Motor neuron (in vitro differentiated cells): ENCODE measurements around the gene HPCAL1. TPM values are rescaled to one million over a fixed set of nuclear protein-coding genes. Genes with fewer than 3 reads are reported as not detected.
"Not testable (repeated sequence)": the region's sequence is repeated elsewhere in the genome, so short reads cannot be mapped to it uniquely, and the experiment has no call there.

ENCODE experiments used
- ATAC-seq, 8 experiments: fragments of 200-7000 bp; cut with Tn5 transposase; replicated peaks in 6 of 8; 2 replicates each; pipeline ENCODE4 v1.8.0; 2021; ENCODE audit warnings: mild to moderate bottlenecking in 8 of 8, moderate library complexity in 8 of 8
- H3K27ac ChIP-seq, 2 donors: fragments of 250-450 bp; sonication (Bioruptor Pico); 2 replicates each; pipeline ENCODE4 v1.9.0; 2021; ENCODE audit warnings: antibody characterized with exemption in 2 of 2, mild to moderate bottlenecking in 2 of 2, moderate library complexity in 1 of 2
- H3K4me1 ChIP-seq, 2 donors: fragments of 250-450 bp; sonication (Bioruptor Pico); replicated peaks in 1 of 2; 2 replicates each; pipeline ENCODE4 v1.6.1; 2021; ENCODE audit warnings: antibody characterized with exemption in 2 of 2, mild to moderate bottlenecking in 2 of 2, moderate library complexity in 1 of 2
- H3K4me3 ChIP-seq, 5 donors: fragments of 250-450 bp; sonication (Bioruptor Pico); 2 replicates each; pipeline ENCODE4 v1.9.0; 2021; ENCODE audit warnings: antibody characterized with exemption in 5 of 5, mild to moderate bottlenecking in 5 of 5, moderate library complexity in 4 of 5
- WGBS, 10 experiments: fragments of 450-650 bp; shearing (Covaris generic); methylation state at CpG; one replicate each; pipeline ENCODE4 v1.0.0; 2022; 5-methylcytosine and 5-hydroxymethylcytosine counted together
- in situ Hi-C, 9 experiments: fragments of 400-800 bp; cut with MboI; loops; one replicate each; pipeline ENCODE4 v1.15.0; 2021; ENCODE audit warnings: low sequenced_read_pairs in 9 of 9, low pct_unique_long_range_greater_than_20kb in 2 of 9; ENCODE audit not compliant: unreplicated experiment in 9 of 9
- total RNA-seq, 8 experiments: library from RNA; unstranded; fragments of 300-600 nt; gene quantifications; 2 replicates each; pipeline versions ENCODE4 v1.2.3 to v1.2.4, GENCODE V29; 2022

HPCAL1 gene
- total RNA-seq, 8 experiments from 2014 or later, result 19.0 to 43.2 (median 24.9) TPM

DNA sequence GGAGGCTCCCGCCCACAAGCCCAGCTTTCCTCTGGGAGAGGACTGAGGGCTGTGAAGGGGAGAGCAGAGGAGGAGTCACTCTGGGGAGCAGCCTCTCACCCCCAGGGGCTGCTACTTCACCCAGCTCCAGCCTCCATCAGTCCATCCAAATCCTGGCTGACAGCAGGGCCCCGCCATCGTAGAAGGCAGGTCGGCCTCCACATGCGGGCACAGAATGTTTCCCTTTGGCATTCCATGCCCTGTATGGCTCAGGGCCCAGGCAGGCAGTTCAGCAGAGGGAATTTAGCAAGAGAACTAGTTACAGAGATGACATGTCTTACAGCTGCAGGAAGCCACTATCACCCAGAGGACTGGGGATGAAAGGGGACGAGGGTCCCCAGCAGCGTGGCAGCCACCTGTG, 151.8 kb downstream of the HPCAL1 start:
- H3K4me3 ChIP-seq, result no peak overlapping the region
- H3K27ac ChIP-seq, result no peak overlapping the region
- 86 to 100% (median 100%) methylated on average over 2 to 4 of the region's 7 CpGs; no CpG with 5 or more reads in 7 of the 10 experiments for WGBS, 10 experiments
- H3K4me1 ChIP-seq, result peaks cover 18 to 23% of the 10 kb centered on the region in 2 donors
- in situ Hi-C loops, result loop anchor here in 4 of 9 experiments (25.0 kb wide), 2 partner anchors 183 to 208 kb away; no protein-coding TSS in a partner anchor
- ATAC-seq, result peak in 2 of 8 experiments; percentile 17 to 22

DNA sequence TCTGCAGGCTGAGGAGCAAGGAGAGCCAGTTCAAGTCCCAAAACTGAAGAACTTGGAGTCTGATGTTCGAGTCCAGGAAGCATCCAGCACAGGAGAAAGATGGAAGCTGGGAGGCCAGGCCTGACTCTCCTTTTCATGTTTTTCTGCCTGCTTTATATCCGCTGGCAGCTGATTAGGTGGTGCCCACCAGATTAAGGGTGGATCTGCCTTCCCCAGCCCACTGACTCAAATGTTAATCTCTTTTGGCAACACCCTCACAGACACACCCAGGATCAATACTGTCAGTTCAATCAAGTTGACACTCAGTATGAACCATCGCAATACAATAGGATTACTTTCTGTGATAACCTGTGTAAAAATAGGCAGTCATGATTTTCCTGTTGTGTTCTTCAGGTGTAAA, 154.5 kb downstream of the HPCAL1 start:
- peaks cover 7 to 13% of the 10 kb centered on the region in 2 donors for H3K4me1 ChIP-seq
- ATAC-seq, H3K27ac ChIP-seq, H3K4me3 ChIP-seq: not testable (repeated sequence)
- WGBS, 10 experiments, result 60 to 100% (median 83%) methylated on average over 1 to 3 of the region's 3 CpGs; no CpG with 5 or more reads in 2 of the 10 experiments
- in situ Hi-C loops, result loop anchor here in 4 of 9 experiments (25.0 kb wide), 2 partner anchors 180 to 205 kb away; no protein-coding TSS in a partner anchor

DNA sequence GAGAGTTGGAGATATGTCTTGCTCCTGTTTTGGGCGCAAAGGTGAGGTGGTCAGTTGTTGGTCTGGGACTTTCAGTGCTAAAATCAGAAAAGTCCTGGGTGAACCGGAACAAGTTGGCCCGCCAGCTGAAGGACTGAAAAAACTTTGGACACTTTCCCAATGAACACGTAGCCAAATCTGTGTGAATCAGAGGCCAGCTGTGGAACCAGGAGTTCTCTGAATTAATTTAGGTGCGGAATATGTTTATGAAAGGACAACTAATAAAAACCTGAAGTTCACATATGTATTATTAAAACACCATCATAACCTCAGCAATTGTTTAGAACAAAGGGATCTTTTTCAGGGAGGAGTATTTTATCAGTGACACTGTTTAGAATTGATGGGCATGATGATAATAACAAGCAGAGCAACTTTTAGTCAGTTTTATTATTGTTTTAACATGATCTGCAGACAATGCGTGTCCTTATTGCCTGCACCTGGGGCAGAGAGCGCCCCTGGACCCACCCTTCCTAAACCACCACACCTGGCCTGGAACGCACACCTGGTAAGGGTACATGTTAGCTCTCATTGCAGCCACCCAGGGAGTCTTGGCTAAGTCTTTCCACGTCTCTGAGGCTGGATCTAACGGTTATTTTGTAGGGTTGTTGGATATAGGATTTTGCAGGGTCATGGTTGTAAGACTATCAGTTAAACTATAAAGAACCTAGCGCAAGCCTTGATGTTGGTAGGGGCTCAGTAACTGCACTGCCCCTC, 155.3 kb downstream of the HPCAL1 start:
- Histone ChIP-seq H3K4me3 (no peak overlapping the region), H3K27ac (no peak overlapping the region), H3K4me1 (peaks cover 7 to 13% of the 10 kb centered on the region in 2 donors)
- 39 to 100% (median 85%) methylated on average over 3 to 9 of the region's 11 CpGs; no CpG with 5 or more reads in 3 of the 10 experiments for WGBS, 10 experiments
- in situ Hi-C loops, result loop anchor here in 4 of 9 experiments (25.0 kb wide), 2 partner anchors 179 to 204 kb away; no protein-coding TSS in a partner anchor
- ATAC-seq, result peak in 2 of 8 experiments; percentile 43 to 46

DNA sequence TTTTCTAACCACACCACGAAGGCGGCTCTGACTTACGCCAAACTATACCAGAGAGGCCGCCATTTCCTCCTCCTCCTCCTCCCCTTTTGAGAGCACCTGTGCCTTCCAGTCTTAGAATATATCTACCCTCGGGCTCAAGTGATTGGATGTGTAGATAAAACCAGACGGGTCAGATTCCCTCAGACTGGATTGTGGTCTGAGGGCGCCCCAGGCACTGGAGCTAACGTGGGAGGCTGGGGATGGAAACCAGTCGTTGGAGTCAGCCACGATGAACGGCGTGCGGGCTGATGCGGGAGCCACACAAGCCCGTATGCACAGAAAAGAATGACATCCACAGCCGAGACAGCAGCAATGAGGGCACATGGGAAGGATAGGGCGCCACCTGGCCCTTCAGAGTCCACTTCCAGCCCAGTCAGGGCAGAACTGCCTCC, 157.7 kb downstream of the HPCAL1 start:
- H3K4me3 ChIP-seq, result no peak overlapping the region
- 33 to 100% (median 80%) methylated on average over 1 to 14 of the region's 17 CpGs for WGBS, 10 experiments
- ATAC-seq, result no peak
- H3K4me1 ChIP-seq, result peaks cover 7 to 13% of the 10 kb centered on the region in 2 donors
- in situ Hi-C loops, result loop anchor here in 4 of 9 experiments (25.0 kb wide), 2 partner anchors 177 to 202 kb away; no protein-coding TSS in a partner anchor
- no peak overlapping the region for H3K27ac ChIP-seq

DNA sequence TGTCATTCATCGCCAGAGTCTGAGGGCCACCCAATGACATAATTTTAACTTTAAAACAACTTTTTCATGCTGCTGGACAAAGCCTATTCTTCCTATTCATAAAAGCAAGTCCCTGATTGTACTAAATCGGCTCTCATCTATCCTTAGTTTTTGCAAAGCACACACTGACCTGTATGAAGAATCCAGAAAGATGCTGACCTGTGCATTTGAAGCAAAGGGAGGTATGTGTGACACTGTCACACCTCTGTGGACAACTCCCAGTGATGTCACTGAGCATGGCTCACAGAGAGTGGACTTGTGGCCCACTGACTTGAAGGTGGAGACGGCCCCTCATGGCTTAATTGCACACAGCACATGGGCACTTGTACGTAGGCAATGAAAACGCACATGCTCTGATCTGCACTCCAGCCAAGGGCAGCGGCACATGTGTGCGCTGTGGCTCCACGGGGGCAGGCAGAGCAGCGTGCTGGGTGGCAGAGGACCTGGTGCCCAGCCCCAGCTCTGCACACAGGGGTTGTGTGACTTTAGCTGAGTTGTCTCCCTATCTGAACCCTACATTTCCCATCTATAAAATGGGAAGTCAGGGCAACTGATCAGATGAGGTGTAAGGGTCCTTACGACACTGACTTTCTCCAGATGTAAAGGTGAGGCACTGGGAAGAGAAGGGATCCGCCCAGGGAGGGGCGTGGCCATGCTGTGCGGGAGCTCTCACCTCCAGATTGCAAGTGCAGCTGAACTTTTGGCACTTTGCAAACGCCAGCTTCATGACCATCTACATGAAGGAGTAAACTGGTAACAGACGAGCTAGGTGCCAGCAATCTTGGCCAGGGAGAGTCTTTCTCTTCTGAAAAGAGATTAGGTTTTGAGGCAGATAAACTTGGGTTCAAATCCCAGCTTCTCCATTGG, 159.7 kb downstream of the HPCAL1 start:
- no peaks in the 10 kb centered on the region for H3K4me1 ChIP-seq
- in situ Hi-C loops, result loop anchor here in 4 of 9 experiments (25.0 kb wide), 2 partner anchors 175 to 200 kb away; no protein-coding TSS in a partner anchor
- no peak for ATAC-seq
- no peak overlapping the region for H3K4me3 ChIP-seq
- WGBS, 10 experiments, result 0 to 90% (median 28%) methylated on average over 2 to 6 of the region's 15 CpGs; no CpG with 5 or more reads in 1 of the 10 experiments
- no peak overlapping the region for H3K27ac ChIP-seq

- Histone ChIP-seq H3K4me3 (no peak overlapping the region), H3K27ac (no peak overlapping the region), H3K4me1 (no peaks in the 10 kb centered on the region)
- in situ Hi-C loops, result loop anchor here in 4 of 9 experiments (25.0 kb wide), 2 partner anchors 171 to 196 kb away; no protein-coding TSS in a partner anchor
- ATAC-seq, result no peak
- WGBS, 10 experiments, result 61 to 100% (median 100%) methylated on average over 2 to 5 of the region's 5 CpGs; no CpG with 5 or more reads in 3 of the 10 experiments
Measured at GRCh38 chr2:10465910-10466309, 163.2 kb downstream of the HPCAL1 start.

- Histone ChIP-seq H3K4me1 (no peaks in the 10 kb centered on the region), H3K4me3 (no peak overlapping the region), H3K27ac (no peak overlapping the region)
- no peak for ATAC-seq
- in situ Hi-C loops, result loop anchor here in 4 of 9 experiments (25.0 kb wide), 2 partner anchors 170 to 196 kb away; no protein-coding TSS in a partner anchor
- 44 to 100% (median 74%) methylated on average over 1 to 8 of the region's 11 CpGs; no CpG with 5 or more reads in 4 of the 10 experiments for WGBS, 10 experiments
Measured at GRCh38 chr2:10466801-10467200, 164.1 kb downstream of the HPCAL1 start.

- WGBS, 10 experiments, result 78% methylated on average over 5 of the region's 15 CpGs; no CpG with 5 or more reads in 9 of the 10 experiments
- no peak overlapping the region for H3K27ac ChIP-seq
- H3K4me3 ChIP-seq, result no peak overlapping the region
- peak in 3 of 8 experiments; percentile 24 to 28 (median 27) for ATAC-seq
- H3K4me1 ChIP-seq, result no peaks in the 10 kb centered on the region
- in situ Hi-C loops, result loop anchor here in 4 of 9 experiments (25.0 kb wide), 2 partner anchors 170 to 195 kb away; no protein-coding TSS in a partner anchor
Measured at GRCh38 chr2:10467401-10467800, 164.7 kb downstream of the HPCAL1 start.

GRCh38 chr2:10469301-10469700, 166.6 kb downstream of the HPCAL1 start:
- in situ Hi-C loops, result loop anchor here in 4 of 9 experiments (25.0 kb wide), 2 partner anchors 168 to 193 kb away; no protein-coding TSS in a partner anchor
- H3K4me1 ChIP-seq, result no peaks in the 10 kb centered on the region
- no peak for ATAC-seq
- no peak overlapping the region for H3K4me3 ChIP-seq
- no peak overlapping the region for H3K27ac ChIP-seq
- WGBS, 10 experiments, result 60 to 88% (median 77%) methylated on average over 1 of the region's 4 CpGs; no CpG with 5 or more reads in 6 of the 10 experiments

- WGBS, 10 experiments, result 33 to 100% (median 63%) methylated on average over 2 to 6 of the region's 12 CpGs; no CpG with 5 or more reads in 4 of the 10 experiments
Measured at GRCh38 chr2:10469955-10470608, 167.4 kb downstream of the HPCAL1 start.

GRCh38 chr2:10471046-10471571, 168.4 kb downstream of the HPCAL1 start:
- Histone ChIP-seq H3K4me3 (no peak overlapping the region), H3K27ac (no peak overlapping the region), H3K4me1 (peaks cover 0 to 6% of the 10 kb centered on the region in 2 donors)
- in situ Hi-C loops, result loop anchor here in 4 of 9 experiments (25.0 kb wide), 2 partner anchors 166 to 191 kb away; no protein-coding TSS in a partner anchor
- no peak for ATAC-seq
- 20 to 91% (median 71%) methylated on average over 1 to 11 of the region's 15 CpGs; no CpG with 5 or more reads in 3 of the 10 experiments for WGBS, 10 experiments

More at GRCh38 chr2:10469955-10470608, 167.4 kb downstream of the HPCAL1 start:
- in situ Hi-C loops, result loop anchor here in 4 of 9 experiments (25.0 kb wide), 2 partner anchors 167 to 192 kb away; no protein-coding TSS in a partner anchor
- H3K4me3 ChIP-seq, result no peak overlapping the region
- H3K27ac ChIP-seq, result no peak overlapping the region
- ATAC-seq, result no peak
- no peaks in the 10 kb centered on the region for H3K4me1 ChIP-seq
